ENCODE measurements around the gene PJVK. TPM values are rescaled to one million over a fixed set of nuclear protein-coding genes. Genes with fewer than 3 reads are reported as not detected.

Gene PJVK
- total and polyA plus RNA-seq, 2 of the 13 experiments (the other 11 are each of a cell fraction or from before 2014, with no cell fraction given): 1.2 to 2.6 TPM

DNA sequence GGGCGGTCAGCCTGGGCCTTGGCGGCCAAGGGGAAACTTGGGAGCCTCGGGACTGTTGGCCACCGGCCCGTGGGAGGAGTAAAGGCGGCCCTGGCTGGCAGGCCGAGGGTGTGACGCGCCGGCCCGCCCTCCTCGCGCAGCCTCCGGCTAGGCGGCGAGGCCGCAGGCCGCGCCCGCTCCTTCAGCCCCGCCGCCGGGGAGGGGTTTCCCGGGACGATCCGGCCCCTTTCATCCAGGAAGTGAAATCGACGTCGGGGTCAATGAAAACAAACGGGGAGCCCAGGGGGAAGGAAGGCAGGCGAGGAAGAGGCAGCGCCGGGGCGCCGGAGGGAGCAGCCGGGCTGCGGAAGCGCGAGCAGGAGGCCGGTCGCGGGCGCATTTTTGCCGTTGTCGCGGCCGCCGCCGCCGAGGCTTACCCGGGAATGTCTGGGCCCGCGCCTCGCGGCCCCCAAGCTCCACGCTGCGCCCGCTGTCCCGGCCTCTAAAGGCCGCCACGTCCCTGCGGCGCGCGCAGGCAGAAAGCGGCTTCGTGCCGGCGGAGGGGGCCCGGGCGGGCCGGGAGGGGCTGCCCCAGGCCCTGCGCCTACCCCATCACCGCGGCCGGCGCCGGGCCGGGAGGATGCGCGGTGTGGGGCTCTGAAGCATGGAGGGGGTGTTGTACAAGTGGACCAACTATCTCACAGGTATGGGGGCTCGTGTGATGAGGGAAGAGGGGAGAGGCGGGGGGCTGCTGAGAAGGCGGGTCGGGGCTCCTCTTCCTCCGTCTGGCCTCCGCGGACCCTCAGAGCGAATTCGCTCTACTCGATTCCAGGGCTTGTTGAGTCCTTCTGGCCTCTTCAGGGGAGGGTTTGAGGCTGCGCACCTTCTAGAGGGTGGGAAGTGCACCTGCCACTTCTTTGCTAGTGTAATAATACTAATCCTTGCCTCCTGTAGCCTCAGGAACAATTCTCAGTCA lies 29.3 kb downstream of the PJVK start, which contains the start of gene PLEKHA3 (continued):
- TF ChIP-seq, protein P1, sequence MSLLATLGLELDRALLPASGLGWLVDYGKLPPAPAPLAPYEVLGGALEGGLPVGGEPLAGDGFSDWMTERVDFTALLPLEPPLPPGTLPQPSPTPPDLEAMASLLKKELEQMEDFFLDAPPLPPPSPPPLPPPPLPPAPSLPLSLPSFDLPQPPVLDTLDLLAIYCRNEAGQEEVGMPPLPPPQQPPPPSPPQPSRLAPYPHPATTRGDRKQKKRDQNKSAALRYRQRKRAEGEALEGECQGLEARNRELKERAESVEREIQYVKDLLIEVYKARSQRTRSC (CRISPR knock-in tag; IDR thresholded peaks at IDR 0.05; ENCODE audit: low read depth): no peak
- TF ChIP-seq, protein P2, sequence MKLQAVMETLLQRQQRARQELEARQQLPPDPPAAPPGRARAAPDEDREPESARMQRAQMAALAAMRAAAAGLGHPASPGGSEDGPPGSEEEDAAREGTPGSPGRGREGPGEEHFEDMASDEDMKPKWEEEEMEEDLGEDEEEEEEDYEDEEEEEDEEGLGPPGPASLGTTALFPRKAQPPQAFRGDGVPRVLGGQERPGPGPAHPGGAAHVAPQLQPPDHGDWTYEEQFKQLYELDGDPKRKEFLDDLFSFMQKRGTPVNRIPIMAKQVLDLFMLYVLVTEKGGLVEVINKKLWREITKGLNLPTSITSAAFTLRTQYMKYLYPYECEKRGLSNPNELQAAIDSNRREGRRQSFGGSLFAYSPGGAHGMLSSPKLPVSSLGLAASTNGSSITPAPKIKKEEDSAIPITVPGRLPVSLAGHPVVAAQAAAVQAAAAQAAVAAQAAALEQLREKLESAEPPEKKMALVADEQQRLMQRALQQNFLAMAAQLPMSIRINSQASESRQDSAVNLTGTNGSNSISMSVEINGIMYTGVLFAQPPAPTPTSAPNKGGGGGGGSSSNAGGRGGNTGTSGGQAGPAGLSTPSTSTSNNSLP (IDR thresholded peaks at IDR 0.05; ENCODE audit: low read depth, low read length): no peak; the same call in 1 of the 2 replicates
- no peak for TF ChIP-seq PHB2 (IDR thresholded peaks at IDR 0.05; ENCODE audit: partially characterized antibody)
- peak; percentile 51 for TF ChIP-seq POLR2AphosphoS5 (IDR thresholded peaks at IDR 0.05; ENCODE audit: low read depth, low read length)
- peak; percentile 73 for TF ChIP-seq ZBTB20 (CRISPR knock-in tag; IDR thresholded peaks at IDR 0.05; ENCODE audit: borderline replicate concordance, low read depth)
- no peak for TF ChIP-seq SMARCE1 (IDR thresholded peaks at IDR 0.05; ENCODE audit: borderline replicate concordance)
- no peak for TF ChIP-seq ZNF17 (CRISPR knock-in tag; IDR thresholded peaks at IDR 0.05)
- TF ChIP-seq ZBTB38 (CRISPR knock-in tag; IDR thresholded peaks at IDR 0.05): peak; percentile 55; the same call in 1 of the 2 replicates
- no peak; the same call in 1 of the 2 replicates for TF ChIP-seq HMG20B (CRISPR knock-in tag; conservative IDR thresholded peaks at IDR 0.05)
- TF ChIP-seq, protein P3, sequence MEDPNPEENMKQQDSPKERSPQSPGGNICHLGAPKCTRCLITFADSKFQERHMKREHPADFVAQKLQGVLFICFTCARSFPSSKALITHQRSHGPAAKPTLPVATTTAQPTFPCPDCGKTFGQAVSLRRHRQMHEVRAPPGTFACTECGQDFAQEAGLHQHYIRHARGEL (CRISPR knock-in tag; IDR thresholded peaks at IDR 0.05): no peak
- TF ChIP-seq, protein P4, sequence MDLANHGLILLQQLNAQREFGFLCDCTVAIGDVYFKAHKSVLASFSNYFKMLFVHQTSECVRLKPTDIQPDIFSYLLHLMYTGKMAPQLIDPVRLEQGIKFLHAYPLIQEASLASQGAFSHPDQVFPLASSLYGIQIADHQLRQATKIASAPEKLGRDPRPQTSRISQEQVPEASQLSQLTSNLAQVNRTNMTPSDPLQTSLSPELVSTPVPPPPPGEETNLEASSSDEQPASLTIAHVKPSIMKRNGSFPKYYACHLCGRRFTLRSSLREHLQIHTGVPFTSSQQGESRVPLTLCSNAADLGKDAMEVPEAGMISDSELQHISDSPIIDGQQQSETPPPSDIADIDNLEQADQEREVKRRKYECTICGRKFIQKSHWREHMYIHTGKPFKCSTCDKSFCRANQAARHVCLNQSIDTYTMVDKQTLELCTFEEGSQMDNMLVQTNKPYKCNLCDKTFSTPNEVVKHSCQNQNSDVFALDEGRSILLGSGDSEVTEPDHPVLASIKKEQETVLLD (CRISPR knock-in tag; IDR thresholded peaks at IDR 0.05; ENCODE audit: low read depth): peak; percentile 85
- TF ChIP-seq RBFOX2 (IDR thresholded peaks at IDR 0.05; ENCODE audit: low read depth, low read length): peak; percentile 86
- no peak for TF ChIP-seq ZNF335 (CRISPR knock-in tag; IDR thresholded peaks at IDR 0.05)
- no peak for TF ChIP-seq ATAD3A (CRISPR knock-in tag; IDR thresholded peaks at IDR 0.05)
- TF ChIP-seq MXD4 (CRISPR knock-in tag; IDR thresholded peaks at IDR 0.05): 0 out of 2 replicates have a peak, but pooled peaks have one; percentile 44
- TF ChIP-seq, protein P5, sequence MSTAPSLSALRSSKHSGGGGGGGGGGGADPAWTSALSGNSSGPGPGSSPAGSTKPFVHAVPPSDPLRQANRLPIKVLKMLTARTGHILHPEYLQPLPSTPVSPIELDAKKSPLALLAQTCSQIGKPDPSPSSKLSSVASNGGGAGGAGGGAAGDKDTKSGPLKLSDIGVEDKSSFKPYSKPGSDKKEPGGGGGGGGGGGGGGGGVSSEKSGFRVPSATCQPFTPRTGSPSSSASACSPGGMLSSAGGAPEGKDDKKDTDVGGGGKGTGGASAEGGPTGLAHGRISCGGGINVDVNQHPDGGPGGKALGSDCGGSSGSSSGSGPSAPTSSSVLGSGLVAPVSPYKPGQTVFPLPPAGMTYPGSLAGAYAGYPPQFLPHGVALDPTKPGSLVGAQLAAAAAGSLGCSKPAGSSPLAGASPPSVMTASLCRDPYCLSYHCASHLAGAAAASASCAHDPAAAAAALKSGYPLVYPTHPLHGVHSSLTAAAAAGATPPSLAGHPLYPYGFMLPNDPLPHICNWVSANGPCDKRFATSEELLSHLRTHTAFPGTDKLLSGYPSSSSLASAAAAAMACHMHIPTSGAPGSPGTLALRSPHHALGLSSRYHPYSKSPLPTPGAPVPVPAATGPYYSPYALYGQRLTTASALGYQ (CRISPR knock-in tag; IDR thresholded peaks at IDR 0.05): peak; percentile 62; the same call in 1 of the 2 replicates
- peak; percentile 37 for TF ChIP-seq FOSL2 (CRISPR knock-in tag; IDR thresholded peaks at IDR 0.05)
- no peak for TF ChIP-seq KDM4B (CRISPR knock-in tag; IDR thresholded peaks at IDR 0.05)
- TF ChIP-seq RFX1 (IDR thresholded peaks at IDR 0.05): no peak
- no peak for TF ChIP-seq RXRA (CRISPR knock-in tag; IDR thresholded peaks at IDR 0.05)
- TF ChIP-seq BORCS8-MEF2B (CRISPR knock-in tag; IDR thresholded peaks at IDR 0.05): peak; percentile 61; the same call in 1 of the 2 replicates
- no peak for TF ChIP-seq ARNT (IDR thresholded peaks at IDR 0.05)
- no peak for TF ChIP-seq MAFK (conservative IDR thresholded peaks at IDR 0.05 in 1 of 2, IDR thresholded peaks at IDR 0.05 in 1 of 2; ENCODE audit: low read length in 2 of 2)
- no peak for TF ChIP-seq ATRX (CRISPR knock-in tag; IDR thresholded peaks at IDR 0.05; ENCODE audit: borderline replicate concordance)
- no peak; the same call in 1 of the 2 replicates for TF ChIP-seq ZNF616 (CRISPR knock-in tag; IDR thresholded peaks at IDR 0.05; ENCODE audit: low read depth)
